ENCODE measurements around the gene SPRED2.
"Not testable (repeated sequence)": the region's sequence is repeated elsewhere in the genome, so short reads cannot be mapped to it uniquely, and the experiment has no call there.

SPRED2 gene

DNA sequence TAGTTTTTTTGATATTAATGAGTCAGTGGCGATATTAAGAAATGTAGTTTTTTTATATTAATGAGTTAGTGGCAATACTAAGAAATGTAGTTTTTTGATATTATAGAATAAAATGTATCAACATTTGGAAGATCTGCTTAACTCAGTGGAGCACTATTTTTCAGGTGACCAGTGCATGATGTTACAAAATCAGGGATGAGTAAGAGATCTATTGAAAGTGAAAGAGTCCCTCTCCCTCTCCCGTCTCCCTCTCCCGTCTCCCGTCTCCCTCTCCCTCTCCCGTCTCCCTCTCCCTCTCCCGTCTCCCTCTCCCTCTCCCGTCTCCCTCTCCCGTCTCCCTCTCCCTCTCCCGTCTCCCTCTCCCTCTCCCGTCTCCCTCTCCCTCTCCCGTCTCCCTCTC lies 94.5 kb downstream of the SPRED2 start:
- DNase-seq, result not testable (repeated sequence)

DNA sequence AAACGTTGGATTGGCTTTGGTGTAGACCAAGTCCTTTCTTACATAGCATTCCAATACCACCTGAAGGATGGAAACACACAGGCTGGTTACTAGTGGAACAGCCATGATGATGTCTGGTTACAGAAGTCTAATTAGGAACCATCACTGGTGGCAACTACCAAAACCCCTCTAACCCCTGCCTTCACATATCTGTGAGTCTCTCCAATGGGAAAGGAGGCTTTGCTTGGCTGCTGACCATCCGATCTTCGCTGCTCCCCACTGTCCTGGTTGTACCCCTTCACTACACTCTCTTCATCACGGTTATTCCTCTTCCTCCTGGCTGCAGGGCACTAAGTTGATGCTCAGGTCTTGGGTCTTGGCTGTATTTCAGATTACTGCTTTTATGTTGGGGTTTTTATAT lies 97.7 kb downstream of the SPRED2 start:
- DNase-seq, result no peak

DNA sequence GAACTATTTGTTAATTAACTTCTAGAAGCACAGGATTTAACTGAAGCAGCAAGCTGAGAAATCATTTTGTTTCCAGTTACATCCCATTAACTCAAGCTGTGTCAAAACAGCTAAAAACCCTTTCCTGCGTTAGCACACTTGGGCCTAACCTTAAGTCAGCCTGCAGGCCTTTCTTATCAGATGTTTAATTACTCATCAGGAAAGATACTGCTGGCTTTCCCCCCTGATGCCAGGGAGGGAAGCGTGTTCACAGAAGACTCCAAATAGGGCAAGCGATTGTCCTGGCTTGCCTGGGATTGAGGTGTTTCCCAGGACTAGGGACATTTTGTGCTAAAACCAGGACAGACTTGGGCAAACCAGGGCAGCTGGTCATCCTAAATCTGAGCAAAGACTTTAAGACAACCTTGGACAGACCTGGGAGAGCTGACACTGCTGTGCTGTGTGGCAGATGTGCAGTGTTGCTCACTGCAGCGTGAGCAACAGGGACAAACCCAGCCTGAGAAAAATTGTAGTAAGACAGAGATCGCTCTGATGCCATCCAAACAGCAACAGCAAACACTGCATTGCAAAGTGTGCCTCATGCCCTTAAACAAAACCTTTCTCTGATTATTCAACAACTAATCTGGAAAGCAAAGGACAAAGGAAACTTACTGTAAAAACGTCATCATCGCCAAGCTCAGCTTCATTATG lies 100.9 kb downstream of the SPRED2 start:
- DNase-seq, result no peak

DNA sequence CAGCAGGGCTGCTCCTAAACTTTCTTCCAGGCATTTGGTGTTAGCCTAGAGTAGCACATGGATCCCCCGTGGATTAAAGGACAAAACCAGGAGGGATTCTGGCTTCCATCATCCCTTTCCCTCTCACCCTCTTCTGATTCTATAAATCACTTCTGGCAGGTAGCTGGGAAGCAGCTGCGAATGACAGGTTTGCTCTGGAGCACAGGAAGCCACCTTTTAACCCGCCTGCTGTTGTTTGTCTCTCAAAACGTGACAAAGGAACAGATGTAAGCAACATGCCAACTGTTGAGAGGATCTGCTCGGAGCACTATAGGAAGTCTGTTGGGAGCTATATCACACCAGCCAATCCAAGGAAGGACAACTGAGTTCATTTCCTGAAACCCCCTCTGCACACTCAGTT lies 102.9 kb downstream of the SPRED2 start:
- DNase-seq, result no peak

DNA sequence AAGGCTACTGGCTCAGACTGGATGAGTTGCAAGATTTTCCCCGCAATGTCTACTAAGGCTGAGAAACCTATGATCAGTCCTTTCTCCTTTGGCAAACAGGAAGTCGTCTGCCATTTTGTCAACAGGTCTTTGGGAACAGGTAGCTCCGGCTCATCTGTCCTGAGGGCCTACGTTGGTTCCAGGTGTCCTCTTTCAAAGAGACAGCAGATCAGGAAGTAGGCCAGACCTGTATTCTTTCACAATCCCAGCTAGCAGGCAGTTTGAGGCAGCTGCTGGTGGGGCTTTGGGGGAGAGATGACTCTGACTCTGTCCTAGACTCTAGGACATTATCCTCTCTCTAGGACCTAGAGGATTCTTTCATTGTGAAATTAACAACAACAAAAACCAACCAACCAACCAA lies 106.1 kb downstream of the SPRED2 start:
- no peak for DNase-seq

DNA sequence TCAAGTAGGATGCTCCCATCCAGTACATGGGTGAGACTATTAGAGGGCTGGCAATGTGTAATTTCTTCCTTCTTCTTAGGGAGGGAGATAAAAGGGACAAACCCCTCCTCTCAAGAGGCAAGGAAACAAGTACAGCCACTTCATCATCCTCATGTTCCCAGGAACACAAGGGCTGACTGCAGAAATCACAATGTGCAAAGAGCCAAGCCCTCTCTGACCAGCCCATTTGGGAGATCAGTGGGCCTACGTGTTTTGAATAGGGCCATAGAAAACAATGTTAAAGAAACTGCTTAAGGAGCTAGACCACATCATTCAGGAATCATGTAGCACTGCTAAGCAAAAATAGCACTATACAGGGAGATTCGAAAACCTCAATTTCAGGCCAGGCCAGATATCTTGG lies 107.3 kb downstream of the SPRED2 start:
- DNase-seq, result no peak

DNA sequence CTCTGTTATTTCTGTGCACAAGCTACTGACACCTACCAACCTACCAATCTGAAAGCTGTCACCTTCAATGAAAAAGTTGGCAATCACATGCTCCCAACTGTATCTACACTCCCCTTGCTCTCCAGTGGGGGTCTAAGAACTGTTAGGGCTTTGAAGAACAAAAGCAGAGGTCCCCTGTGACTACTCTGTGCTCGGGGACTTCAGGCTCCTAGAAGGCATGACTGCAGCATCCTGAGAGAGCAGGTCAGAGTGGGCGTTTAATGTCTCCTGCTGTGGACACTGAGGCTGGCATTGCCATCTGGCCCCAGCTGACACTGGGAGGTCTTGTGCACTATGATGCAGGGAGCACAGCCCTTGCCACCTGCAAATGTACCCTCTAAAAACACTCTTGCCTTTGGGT lies 111.5 kb downstream of the SPRED2 start:
- DNase-seq, result no peak

DNA sequence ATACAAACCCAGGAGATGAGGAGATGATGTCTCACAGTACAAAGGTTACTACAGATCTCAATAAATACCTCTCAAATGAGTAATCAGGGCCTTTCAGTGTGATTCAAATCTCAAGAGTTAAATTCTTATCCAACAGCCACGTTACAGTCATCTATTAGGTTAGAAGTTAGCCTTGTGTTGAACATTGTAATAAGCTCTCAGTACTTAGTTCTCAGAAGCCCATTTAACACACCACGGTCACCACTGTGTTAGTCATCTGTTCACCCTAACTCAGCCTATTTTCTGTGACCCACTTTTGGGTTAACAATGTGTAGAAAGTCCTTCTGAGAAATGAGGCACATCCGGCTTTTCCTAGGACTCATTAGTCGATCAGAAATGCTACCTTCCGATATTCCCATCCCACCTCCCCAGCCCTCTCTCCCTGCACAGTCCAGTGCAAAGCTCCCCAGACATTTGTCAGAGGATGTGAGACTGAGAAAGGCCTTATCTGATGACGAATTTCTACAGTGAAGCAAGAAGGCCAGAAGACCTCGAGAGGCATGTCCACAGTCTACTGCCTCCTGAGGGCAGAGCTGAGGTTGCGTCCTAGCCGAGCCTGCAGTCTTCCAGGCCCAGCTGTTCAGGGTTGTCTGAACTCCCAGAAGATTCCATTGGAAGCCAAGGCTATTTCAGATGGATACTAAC lies 112.2 kb downstream of the SPRED2 start:
- DNase-seq, result no peak

DNA sequence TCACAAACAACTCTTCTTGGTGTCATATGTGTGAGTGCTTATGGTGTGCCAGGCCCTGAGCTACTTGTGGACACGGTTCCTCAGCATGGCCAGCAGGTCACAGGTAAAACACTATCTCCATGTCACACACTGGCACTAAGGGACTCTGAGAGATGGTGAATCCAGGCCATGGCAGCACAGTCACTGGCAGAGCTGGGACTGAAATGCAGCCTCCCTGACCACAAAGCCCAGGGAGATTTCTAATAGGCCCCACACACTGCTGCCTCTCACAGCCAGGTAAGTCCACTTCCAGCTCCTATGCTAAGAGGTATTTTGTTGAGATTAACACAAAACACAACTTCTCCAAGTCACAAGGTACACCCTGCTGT lies 112.7 kb downstream of the SPRED2 start:
- no peak for DNase-seq

DNA sequence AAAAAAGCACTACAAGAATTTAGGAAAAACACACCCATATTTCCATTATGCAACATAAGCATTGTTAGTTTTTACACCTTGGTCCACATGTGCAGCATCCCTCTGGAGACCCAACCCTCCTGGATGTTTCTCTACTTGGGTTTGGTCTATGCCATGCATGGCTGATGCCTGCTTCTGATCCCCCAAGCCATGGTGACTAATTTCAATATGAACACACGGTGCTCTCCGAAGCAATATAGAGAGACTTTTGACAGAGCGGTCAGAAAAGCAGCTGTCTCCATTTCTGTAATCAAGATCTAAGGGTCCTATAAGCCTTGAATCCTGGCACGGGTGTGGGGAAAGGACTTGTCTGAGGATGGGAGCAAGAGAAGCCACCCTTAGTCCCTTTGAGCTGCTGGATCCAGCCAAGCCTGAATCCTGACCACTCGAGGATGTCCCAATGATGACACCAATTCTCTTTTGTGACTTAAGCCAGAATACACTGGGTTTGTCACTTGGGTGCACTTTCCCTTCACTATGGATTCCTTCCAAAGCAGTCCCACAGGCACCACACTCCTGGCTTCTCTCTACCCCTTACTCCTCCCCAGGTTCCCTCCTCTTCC lies 113.2 kb downstream of the SPRED2 start:
- DNase-seq, result no peak

DNA sequence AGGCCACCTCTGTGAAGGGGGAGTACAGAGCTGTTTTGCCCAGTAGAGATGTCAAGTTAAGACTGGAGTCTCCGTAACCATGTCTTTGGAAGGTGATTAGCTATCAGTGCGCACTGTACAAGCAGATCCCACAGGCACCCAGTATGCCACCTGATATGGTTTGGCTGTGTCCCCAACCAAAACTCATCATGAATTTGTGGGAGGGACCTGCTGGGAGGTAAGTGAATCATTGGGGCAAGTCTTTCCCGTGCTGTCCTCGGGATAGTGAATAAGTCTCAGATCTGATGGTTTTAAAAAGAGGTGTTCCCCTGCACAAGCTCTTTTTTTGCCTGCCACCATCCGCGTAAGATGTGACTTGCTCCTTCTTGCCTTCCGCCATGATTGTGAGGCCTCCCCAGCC lies 114.6 kb downstream of the SPRED2 start:
- no peak for DNase-seq

DNA sequence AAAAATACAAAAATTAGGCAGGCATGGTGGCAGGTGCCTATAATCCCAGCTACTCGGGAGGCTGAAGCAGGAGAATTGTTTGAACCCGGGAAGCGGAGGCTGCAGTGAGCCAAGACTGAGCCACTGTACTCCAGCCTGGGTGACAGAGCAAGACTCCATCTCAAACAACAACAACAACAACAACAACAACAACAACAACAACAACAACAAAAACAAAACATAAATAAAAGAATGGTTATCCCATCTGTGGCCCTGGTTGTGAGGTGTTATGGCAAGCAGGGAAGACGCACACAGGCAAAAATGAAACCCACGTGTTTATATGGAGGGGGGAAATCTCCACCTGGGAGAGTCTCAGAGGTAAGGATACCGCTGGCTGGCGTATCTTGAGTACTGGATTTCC lies 115.0 kb downstream of the SPRED2 start:
- not testable (repeated sequence) for DNase-seq

DNA sequence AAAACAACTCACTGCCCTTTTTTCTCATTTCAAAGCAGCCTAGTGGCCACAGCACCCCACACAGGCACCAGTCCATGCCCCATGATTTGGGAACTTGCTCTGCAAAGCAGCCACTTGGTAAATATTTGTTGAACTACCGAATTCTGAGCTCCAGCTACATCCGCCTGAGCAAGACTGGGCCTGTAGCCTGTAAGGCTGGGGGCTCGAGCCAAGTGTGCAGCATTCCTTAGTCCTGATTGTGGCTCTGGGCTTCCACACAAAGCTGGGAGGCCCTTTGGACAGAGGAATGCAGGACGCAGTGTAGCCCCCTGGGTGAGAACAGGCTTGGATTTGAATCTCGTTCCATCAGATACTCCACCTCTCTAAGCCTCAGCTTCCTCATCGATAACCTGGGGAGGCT lies 116.3 kb downstream of the SPRED2 start:
- DNase-seq, result no peak

DNA sequence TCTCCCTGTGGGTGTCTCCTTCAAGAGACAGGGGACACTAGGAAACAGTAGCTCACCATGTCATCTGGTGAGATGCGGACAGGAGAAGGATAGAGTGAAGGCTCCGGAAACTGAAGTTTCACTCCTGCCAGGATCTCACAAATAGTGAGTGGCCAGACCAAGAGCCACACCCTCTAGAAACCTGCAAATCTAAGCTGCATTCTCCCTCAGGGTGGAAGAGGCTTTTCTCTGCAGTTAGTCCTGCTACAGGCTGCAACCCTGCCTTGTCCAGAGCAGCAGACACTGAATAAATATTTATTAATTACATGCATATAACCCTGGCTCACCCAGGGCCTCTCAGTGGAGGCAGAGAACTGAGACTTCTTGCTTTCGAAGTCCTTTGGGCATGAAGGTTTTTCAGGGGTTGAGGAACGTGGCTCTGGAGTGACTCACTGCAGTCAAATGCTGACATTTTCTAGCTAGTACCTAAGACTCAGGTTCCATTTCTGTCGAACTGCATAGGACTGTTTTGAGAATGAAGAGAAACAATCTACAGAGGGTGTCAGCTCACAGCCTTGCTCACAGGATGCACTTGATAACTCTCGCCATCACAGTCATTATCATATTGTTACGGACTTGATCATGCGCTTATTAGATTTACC lies 117.5 kb downstream of the SPRED2 start:
- DNase-seq, result no peak

DNA sequence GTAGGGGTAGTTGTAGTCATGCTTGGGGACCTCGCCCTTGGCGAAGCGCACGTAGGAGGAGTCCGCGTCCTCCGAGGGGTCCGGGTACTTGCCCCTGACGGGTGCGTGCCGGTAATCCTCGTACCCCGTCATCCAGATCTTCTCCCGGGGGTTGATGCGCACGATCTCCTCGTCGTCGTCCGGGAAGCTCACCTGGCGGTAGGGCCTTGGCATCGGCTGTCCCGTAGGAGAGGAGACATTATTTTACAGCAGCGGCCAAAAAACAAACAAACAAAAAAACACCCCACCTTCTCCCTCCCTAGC lies 118.5 kb downstream of the SPRED2 start:
- no peak for DNase-seq

DNA sequence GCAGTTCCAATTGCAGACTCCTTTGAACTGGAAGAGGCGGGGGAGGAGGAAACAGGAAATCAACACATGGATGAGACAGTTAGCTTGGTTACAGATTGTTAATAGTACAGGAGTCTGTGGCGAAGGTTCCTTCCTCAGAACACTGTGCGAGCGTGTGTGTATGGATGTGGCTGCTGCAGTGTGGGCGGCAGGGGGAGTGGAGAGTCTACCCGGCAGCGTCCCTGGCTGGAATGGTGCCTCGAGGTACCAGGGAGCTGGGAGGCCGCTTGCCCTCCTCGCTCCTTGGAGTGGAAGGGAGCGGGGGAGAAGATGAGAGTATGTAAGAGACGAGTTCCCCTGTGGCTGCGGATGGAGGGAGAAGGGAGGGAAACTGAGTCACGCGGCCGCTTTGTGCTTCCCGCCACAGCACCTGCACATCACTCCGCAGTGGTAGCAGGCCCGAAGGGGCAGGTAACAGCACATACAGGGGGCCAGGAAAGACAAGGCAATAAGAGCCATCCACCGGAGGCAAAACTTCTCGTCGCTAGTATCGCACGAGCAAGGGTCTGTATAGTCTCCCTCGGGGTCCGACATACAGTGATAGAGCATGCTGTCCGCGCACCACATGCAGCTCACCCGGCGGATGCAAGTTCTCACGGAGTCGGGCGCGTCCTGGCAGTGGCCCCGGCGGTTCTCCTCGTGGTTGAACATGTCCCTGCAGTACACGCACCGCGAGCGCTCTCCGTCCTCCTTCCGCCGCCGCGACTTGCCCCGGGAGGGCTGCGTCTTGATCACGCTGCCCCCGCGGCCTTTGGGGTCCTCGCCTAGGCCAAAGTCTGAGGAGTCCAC lies 119.1 kb downstream of the SPRED2 start:
- DNase-seq, result no peak

DNA sequence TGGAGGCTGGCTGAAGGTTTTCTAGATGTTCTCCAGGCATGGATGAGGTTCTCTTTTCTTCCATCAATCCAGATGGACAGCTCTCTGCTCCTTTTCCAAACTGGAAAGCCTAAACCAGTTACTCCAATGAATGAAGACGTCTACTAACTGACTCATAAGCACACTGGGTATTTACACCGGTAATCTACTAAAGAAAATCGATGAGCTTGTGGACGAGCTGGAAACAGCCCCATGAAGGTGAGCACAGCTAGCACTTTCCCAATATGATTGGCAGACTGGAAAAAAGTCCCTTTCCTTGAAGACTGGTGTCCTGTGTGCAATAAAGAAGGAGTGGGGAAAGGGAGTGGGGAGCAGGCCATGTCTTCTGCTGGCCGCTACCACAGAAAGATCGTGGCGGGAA lies 120.8 kb downstream of the SPRED2 start:
- no peak for DNase-seq

DNA sequence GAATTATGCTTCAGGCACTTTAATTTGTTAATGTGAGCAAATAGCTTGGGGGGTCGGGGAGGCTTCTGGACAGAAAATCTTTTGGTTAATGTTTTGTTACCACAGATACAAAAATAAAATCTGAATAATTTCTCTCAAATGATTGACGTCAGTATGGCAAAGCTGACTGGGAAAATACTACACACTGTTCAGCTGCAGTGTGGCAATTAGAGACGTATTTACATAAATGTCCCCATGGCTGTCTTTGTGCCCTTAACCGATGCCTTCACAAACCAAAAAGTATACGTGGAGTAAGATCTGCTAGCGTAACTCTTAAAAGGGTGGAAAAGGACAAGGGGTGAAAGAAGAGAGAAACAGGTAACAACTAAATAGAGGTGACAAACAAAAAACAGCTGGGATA lies 121.3 kb downstream of the SPRED2 start:
- no peak for DNase-seq

DNA sequence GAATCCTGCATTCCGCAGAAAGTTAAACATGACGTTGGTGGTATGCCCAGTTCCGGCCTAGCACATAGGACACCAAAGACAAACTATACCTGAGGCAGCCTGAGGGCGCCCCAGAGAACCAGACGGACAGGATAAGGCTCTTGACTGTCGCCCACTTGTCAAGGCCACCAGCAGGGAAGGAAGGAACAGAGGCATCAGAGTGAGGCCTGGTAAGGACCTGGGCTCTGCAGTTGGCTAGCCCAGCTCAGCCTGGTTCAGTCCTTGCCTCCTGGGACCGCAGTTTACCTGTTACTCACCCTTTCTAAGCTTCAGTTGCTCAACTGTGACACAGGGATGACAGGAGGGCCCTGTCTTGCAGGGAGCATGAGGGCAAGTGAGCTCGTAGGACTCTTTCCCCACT lies 122.7 kb downstream of the SPRED2 start:
- DNase-seq, result no peak

DNA sequence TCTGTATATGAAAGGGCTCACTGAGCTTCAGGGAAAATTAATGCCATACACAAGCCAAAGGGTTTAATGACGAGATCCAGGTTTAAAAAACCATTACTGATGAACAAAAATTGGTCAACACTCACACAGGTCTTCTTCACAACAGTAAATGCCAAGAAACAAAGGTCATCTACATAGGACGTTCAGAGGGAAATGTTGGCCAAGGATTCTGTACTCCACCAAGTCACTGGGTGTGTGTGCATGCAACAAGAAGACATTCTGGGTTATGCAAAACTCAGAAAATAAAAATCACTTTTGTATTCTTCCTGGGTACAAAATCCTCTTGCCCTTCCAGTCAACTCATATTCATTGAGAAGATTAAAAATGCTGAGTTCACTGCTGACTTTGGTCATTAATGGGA lies 126.5 kb downstream of the SPRED2 start:
- DNase-seq, result no peak

DNA sequence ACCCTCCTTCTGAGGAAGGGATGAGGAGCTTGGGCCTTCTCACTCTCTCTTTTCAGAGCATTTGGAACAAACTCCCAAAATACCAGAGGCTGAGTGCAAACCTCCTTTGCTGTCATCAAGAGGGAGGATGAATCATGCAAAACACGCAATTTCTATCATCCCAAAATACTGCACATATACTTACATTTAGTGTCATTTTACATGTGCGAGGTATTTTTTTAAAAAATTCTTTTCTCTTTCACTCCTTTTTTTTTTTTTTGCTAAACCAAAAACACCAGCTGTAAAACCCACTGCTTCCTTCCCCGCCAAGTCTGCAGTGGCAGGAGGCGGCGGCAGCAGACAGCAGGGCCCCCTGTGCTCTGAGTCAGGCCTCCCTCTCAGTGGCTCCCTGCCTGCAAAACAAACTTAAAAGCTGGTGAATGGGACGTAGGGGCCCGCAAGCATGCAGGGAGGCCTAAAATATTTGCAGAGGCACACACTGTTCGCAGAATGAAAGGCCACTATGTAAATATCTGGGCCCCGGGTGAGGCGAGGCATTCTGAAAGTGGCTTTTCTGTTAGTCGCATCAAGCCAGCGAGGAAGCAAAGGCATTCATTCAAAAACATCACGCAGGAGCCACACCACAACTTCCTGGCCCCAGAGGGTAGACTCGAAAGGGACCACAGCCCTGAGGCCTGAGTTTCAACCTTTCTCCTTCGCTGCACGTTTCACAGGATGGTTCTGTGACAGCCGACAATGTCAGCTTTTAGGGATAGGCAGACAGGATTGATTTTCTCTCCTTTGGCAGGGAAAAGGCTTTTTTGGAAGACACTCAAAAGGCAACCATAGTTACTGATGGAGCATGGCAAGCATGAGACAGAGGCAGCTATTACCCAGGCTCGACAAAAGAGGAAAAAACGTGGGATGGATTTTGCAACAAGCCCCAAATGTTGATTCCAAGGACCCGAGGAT lies 131.4 kb downstream of the SPRED2 start:
- DNase-seq, result peak; percentile 17

DNA sequence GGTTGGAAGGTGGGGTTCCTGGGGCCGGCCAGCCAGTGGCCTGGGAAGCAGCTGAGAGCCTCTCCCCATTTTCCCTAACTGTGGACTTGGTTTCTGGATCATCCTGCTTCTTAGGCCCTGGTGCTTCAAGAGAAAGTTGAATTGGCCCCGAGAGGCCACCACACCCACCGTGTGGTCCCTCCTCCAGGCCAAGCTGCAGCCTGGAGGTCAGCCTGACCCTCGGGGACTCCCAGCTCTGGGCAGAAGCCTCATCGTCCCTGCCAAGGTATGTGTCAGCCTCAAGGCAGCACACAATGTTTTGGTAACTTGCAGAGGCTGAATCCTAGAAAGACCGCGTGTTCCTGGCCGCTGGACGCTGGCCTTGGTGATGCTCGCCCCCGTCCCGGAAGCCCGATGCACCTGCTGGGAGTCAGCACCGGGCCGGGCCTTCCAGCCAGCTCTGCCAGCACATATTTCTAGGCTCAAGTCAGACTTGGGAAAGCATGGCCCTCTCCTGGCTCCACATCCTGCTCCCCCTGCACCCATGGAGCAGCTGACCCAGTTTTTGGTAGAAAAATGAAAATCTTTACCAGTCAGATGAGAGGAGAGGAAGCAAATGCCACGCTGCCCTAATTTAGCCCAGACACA lies 132.2 kb downstream of the SPRED2 start:
- DNase-seq, result no peak

Data from NCI-H1092 (cell line).